C4-2B (cell line): ENCODE data around the gene TIMP3.

ENCODE experiments used
- ZFX ChIP-seq: fragments of 450-650 bp; IDR thresholded peaks from 2 replicates; pipeline ENCODE4 v1.6.1; 2017
- TF ChIP-seq, protein P1 (sequence below): fragments of 450-650 bp; conservative IDR thresholded peaks from 2 replicates; pipeline ENCODE4 v1.5.1; 2017; ENCODE audit warnings: mild to moderate bottlenecking

- TF ChIP-seq, protein P1, sequence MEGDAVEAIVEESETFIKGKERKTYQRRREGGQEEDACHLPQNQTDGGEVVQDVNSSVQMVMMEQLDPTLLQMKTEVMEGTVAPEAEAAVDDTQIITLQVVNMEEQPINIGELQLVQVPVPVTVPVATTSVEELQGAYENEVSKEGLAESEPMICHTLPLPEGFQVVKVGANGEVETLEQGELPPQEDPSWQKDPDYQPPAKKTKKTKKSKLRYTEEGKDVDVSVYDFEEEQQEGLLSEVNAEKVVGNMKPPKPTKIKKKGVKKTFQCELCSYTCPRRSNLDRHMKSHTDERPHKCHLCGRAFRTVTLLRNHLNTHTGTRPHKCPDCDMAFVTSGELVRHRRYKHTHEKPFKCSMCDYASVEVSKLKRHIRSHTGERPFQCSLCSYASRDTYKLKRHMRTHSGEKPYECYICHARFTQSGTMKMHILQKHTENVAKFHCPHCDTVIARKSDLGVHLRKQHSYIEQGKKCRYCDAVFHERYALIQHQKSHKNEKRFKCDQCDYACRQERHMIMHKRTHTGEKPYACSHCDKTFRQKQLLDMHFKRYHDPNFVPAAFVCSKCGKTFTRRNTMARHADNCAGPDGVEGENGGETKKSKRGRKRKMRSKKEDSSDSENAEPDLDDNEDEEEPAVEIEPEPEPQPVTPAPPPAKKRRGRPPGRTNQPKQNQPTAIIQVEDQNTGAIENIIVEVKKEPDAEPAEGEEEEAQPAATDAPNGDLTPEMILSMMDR = no peak
- no peak for TF ChIP-seq ZFX
Observed at GRCh38 chr22:32843300-32843699, 41.8 kb downstream of the TIMP3 start.
